AG09319 (cell line): Measurements from ENCODE around the gene CHMP1A.

Experiments used
- DNase-seq: peaks from one replicate; pipeline ENCODE4 v3.0.0-alpha.2; 2010; ENCODE audit warnings: low read depth; ENCODE audit errors: extremely low read depth
- TF ChIP-seq, protein P1 (sequence below): IDR thresholded peaks from 2 replicates; pipeline ENCODE4 v1.5.1; 2011; ENCODE audit warnings: low read depth, mild to moderate bottlenecking, inconsistent platforms, low read length, moderate library complexity

Gene CHMP1A

DNA sequence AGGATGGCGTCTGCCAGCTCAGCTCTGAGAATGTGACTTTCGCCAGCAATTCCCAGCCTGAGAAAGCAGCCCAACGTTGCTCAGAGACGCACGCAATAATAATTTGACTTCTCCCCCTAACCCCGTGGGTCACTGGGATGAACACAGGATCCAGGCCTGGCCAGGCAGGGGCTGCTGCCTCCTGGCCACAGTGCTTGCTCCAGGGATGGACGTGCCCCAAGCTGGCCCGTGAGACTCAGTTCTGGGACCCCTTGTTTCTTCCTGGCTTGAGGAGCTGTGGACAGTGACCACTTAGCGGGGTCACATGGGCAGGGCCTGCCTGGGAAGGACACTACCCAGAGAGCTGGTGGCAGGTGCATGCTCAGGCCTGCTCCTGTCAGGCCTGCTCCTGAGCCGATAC, 57.6 kb downstream of the CHMP1A start:
- DNase-seq, result no peak
- TF ChIP-seq, protein P1, sequence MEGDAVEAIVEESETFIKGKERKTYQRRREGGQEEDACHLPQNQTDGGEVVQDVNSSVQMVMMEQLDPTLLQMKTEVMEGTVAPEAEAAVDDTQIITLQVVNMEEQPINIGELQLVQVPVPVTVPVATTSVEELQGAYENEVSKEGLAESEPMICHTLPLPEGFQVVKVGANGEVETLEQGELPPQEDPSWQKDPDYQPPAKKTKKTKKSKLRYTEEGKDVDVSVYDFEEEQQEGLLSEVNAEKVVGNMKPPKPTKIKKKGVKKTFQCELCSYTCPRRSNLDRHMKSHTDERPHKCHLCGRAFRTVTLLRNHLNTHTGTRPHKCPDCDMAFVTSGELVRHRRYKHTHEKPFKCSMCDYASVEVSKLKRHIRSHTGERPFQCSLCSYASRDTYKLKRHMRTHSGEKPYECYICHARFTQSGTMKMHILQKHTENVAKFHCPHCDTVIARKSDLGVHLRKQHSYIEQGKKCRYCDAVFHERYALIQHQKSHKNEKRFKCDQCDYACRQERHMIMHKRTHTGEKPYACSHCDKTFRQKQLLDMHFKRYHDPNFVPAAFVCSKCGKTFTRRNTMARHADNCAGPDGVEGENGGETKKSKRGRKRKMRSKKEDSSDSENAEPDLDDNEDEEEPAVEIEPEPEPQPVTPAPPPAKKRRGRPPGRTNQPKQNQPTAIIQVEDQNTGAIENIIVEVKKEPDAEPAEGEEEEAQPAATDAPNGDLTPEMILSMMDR, result no peak

DNA sequence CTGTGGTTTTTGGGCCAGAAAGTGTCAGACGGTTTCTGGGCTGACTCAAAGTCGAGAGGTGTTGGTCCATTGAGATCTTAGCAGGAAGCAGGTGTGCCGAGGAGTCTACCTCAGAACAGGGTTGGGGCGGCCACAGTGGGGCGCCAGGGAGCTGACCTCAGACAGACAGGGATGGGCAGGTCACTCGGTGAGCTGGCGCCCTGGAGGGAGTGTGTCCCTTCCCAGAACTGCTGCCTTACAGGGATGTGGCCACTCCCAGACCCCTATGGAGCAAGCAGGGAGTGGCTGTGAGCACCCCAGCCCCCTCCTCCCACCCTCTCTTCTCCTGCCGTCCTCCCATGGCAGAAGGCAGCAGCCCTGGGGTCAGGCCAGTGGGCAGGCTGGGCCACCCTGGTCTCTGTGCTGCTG, 58.1 kb downstream of the CHMP1A start:
- TF ChIP-seq, protein P1, result peak; percentile 23
- no peak for DNase-seq

DNA sequence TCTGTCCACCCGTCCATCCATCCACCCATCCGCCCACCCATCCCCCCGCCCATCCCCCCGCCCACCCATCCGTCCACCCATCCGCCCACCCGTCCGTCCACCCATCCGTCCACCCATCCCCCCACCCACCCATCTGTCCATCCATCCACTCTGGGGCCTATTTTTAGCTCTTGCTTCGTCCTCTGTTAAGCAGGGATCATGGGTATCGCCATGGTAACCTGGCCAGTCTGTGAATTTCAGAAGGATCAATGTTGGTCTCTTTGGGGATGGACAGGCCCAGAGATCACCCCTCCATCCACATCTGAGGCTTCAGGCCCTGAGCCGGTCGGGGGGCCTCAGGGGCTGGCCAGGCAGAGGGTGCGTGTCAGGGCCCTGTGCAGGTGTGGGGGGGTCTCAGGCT, 59.3 kb downstream of the CHMP1A start:
- no peak for DNase-seq
- TF ChIP-seq, protein P1, result no peak

DNA sequence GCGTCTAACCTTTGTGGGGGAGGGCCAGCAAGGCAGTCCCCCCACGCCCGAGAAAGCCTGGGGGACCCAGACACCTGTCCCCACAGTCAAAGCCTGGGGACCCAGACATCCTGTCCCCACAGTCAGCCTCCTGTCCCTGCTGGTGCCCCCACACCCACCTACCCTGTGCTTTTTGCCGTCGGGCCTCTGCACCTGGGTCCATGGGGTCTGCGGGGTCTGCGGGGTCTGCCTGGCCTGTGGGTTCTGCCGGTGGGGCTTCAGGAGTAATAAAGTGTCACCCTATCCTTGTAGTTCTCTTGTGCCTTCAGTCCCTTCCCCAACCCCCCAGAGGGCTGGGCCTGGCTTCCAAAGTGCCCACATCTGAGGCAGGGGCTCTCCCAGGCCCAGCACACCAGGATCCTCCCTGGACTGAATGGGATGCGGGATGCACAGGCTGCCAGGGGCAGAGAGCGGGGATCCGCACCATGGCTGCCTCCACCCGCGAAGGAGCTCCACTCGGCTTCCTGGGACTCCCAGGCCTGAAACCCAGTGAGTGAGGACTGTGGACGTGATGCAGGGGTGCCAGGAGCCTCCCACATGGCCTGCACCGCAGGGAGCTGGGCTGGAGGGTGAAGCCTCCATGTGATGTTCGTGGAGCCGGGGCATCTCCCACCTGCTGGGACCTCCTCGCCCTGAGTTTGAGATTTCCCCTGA, 60.4 kb downstream of the CHMP1A start:
- no peak for DNase-seq
- TF ChIP-seq, protein P1, result no peak

DNA sequence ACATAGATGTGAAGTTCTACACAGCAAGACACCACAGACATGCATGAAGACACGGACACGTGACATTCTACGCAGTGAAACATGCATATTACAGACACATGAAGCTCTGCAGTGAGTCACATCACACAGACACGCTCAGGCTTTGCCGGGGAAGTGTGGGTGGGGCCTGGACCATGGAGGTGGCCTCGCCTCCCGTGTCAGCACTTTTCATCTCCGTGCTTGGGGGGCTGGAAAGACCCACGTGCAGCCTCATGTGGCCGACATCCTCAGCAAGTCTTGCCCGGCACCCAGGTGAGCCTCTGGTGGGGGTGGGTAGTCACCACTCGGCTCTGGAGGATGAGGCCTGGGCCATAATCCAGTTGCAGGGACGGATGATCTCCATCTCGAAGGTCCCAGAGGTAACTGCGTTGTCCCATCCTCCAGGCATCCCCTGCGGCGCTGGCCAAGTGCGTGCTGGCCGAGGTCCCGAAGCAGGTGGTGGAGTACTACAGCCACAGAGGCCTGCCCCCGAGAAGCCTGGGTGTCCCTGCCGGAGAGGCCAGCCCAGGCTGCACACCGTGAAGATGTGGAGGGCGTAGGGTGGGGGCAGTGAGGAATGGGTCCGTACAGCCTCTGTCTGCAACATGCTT, 61.3 kb downstream of the CHMP1A start:
- DNase-seq, result no peak
- TF ChIP-seq, protein P1, result no peak

DNA sequence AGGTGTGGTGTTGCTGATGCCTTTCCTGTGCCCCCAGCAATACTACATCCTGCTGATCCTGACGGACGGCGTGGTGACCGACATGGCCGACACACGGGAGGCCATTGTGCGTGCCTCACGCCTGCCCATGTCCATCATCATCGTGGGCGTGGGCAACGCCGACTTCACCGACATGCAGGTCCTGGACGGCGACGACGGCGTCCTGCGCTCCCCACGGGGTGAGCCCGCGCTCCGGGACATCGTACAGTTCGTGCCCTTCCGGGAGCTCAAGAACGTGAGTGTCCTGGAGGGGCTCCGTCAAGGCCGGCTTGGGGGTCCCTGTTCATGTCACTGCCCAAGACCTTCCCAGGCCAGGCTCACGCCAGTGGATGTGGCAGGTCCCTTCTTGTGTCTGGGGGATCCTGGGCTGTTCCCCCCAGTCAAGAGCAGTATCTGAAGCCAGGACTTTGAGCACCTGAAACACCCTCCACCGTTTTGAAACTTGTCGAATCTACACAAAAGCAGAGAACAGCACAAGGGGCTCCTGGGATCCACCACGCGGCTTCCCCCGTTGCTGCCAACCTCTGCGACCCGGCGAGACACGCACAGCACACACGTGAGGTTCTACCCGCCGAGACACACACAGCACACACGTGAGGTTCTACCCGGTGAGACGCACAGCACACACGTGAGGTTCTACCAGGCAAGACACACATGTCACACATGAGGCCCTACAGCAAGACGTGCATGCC, 62.0 kb downstream of the CHMP1A start:
- DNase-seq, result no peak
- TF ChIP-seq, protein P1, result no peak
